ENCODE measurements around the gene PER1. TPM values are rescaled to one million over a fixed set of nuclear protein-coding genes. Genes with fewer than 3 reads are reported as not detected.

The PER1 gene
- total RNA-seq, 2 experiments from 2014 or later = 62.2 to 73.3 TPM

DNA sequence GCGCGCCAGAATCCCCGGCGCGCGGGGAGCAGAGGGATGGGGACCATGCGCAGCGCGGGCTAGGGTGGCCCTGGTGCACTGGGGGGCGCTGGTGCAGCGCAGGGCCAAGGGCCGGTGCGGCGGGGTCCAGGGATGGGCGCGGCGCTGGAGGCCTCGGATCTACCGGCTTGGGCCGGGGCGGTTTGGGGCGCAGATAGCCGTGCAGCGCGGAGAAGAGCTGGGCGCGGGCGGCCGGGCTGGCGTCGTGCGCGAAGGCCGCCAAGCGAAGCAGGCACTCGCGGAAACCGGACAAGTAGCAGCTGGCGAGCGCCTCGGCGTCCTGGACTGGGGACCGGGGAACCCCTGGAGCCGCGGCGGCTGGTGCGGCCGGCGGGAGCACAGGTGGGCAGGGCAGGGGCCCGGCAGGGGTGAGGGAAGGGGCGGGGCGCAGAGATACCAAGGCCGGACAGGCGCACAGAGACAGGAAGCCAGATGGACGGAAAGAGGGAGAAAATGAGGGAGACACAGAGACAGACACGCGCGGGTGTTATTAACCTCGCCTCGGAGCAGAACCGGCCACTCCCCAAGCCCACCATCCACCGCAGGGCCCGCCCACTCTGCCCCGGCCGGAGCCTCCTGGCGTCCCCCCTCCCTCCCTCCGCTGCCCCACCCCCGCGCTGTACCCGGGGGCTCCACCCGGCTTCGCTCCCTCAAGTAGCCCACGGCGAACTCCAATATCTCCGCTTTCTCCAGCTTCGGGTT, 30.4 kb downstream of the PER1 start:
- peak overlapping the region; percentile 84 for H3K4me3 Mint-ChIP-seq
- intact Hi-C loops (cut with micrococcal nuclease) = loop anchor here (1.0 to 5.0 kb wide), 2 partner anchors 178 to 260 kb away; partner anchors contain the start of gene RPL26
- peaks cover 7% of the 10 kb centered on the region for H3K36me3 Mint-ChIP-seq (ENCODE audit: low read depth)
- H3K27ac Mint-ChIP-seq = no peak overlapping the region
- peaks cover 38% of the 10 kb centered on the region for H3K27me3 Mint-ChIP-seq (ENCODE audit: low read depth)
- H3K4me1 Mint-ChIP-seq (ENCODE audit: low read depth) = peaks cover 65% of the 10 kb centered on the region
- no peaks in the 10 kb centered on the region for H3K9me3 Mint-ChIP-seq
- peak; percentile 77 for DNase-seq
- CTCF ChIA-PET = interaction anchor here (0.5 to 3.5 kb wide), 7 partner anchors 10 to 103 kb away, joined by 3 to 29 read pairs (median 4); no protein-coding TSS in a partner anchor

- Mint-ChIP-seq H3K27ac (no peak overlapping the region), H3K4me3 (peak overlapping the region; percentile 84), H3K4me1 (ENCODE audit: low read depth) (peaks cover 62% of the 10 kb centered on the region), H3K9me3 (no peaks in the 10 kb centered on the region), H3K27me3 (ENCODE audit: low read depth) (peaks cover 42% of the 10 kb centered on the region), H3K36me3 (ENCODE audit: low read depth) (peaks cover 7% of the 10 kb centered on the region)
- no peak for DNase-seq
- CTCF ChIA-PET = interaction anchor here (0.9 to 3.5 kb wide), 2 partner anchors 18 to 71 kb away, joined by 3 to 29 read pairs; no protein-coding TSS in a partner anchor
- intact Hi-C loops (cut with micrococcal nuclease) = loop anchor here (1.0 to 5.0 kb wide), 2 partner anchors 179 to 261 kb away; partner anchors contain the start of gene RPL26
Observed at GRCh38 chr17:8121407-8121680, 30.9 kb downstream of the PER1 start.

DNA sequence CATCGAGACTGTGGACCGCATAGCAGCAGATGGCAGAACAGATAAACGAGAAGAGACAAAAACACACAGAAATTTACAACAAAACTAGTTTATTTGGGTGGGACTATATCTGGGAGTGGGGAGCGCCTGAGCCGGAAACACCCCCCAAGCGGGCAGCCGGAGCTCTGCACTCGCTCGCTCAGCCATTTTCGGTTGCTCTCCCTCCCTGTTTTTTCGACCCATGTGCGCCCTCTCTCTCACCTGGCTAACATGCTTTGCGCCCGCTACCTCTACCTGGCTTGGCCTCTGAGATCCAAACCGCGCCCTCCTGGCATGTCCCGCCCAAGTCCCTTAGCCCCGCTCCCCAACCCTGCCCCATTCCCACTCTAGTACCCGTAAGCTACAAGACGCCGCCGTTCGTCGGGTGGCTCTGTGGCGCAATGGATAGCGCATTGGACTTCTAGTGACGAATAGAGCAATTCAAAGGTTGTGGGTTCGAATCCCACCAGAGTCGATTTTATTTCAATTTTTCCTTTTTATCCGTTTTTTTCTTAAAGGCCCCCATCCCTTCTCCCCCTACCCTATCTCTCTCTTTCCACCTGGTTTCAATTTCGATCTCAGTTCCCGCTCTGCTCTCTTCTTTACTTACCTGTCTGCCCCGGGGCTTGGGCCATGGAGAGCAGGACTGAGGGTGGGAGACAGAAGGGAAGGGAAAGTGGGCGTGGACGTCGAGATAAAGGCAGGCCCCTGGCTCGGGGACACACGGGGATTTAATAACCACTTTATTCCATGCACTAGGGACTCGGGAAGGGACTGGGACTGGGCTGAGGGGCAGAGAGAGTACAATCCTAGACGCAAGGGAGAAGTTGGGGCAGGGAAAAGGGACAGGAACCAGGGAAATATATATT, 31.4 kb downstream of the PER1 start:
- Mint-ChIP-seq H3K27me3 (ENCODE audit: low read depth) (peaks cover 45% of the 10 kb centered on the region), H3K27ac (peak overlapping the region; percentile 95), H3K4me1 (ENCODE audit: low read depth) (peaks cover 62% of the 10 kb centered on the region), H3K4me3 (peak overlapping the region; percentile 84), H3K9me3 (no peaks in the 10 kb centered on the region), H3K36me3 (ENCODE audit: low read depth) (peaks cover 7% of the 10 kb centered on the region)
- intact Hi-C loops (cut with micrococcal nuclease) = loop anchor here (1.0 to 5.0 kb wide), 6 partner anchors 19 to 262 kb away; partner anchors contain the start of genes PFAS and RPL26
- CTCF ChIA-PET = interaction anchor here (0.6 to 3.5 kb wide), 15 partner anchors 10 to 434 kb away, joined by 3 to 36 read pairs (median 12); partner anchors contain the start of genes SLC25A35, TP53 and WRAP53
- DNase-seq = peak; percentile 89

DNA sequence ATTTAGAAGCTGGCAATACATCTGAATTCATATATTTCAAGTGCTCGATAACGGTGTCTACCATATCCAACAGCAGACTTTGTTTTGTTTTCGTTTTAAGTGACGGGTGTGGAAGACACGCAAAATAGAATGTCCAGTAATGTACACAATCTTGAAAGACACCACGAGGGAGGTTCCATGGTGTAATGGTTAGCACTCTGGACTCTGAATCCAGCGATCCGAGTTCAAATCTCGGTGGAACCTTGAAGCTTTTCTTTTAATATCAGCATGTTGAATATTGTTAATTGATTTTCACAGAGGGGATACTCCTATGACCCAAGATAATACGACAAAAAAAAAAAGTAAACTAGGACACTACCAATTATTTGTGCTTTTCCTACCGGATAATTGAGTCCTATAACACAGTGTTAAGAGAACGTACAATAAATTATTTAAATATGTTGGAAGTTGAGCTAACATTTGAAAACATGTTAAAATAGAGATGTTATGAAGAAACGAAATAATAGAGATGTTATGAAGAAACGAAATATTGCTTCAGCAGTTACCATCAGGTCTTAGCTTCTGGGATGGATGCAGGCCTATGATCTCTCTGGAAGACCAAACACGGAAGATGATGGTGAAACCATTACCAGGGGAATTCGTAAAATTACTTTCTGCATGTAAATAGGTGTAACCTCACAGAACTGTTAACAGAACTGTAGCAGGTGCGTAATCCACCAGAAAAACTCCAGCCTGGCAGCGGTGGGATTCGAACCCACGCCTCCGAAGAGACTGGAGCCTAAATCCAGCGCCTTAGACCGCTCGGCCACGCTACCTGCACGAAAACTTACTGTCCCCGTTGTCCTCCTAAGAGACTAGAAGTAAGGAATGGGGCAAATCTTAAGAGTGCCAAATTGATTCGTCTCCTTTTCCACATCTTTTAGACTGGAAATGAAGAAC, 32.4 kb downstream of the PER1 start:
- Mint-ChIP-seq H3K27me3 (ENCODE audit: low read depth) (peaks cover 41% of the 10 kb centered on the region), H3K4me1 (ENCODE audit: low read depth) (peaks cover 56% of the 10 kb centered on the region), H3K27ac (peak overlapping the region; percentile 95), H3K9me3 (no peaks in the 10 kb centered on the region), H3K36me3 (ENCODE audit: low read depth) (peaks cover 5% of the 10 kb centered on the region), H3K4me3 (peak overlapping the region; percentile 84)
- peak; percentile 97 for DNase-seq
- intact Hi-C loops (cut with micrococcal nuclease) = loop anchor here (1.0 to 5.0 kb wide), 14 partner anchors 19 to 625 kb away; partner anchors contain the start of genes CCDC42, CNTROB, KDM6B and PFAS
- CTCF ChIA-PET = interaction anchor here (0.6 to 4.8 kb wide), 42 partner anchors 10 to 433 kb away, joined by 3 to 53 read pairs (median 6); partner anchors contain the start of genes PFAS, SLC25A35, TP53 and WRAP53

GRCh38 chr17:8118769-8119580, 33.2 kb downstream of the PER1 start:
- CTCF ChIA-PET = interaction anchor here (0.7 to 4.8 kb wide), 41 partner anchors 9 to 432 kb away, joined by 3 to 53 read pairs (median 6); partner anchors contain the start of genes PFAS, SLC25A35, TP53 and WRAP53
- Mint-ChIP-seq H3K27ac (peak overlapping the region; percentile 95), H3K4me1 (ENCODE audit: low read depth) (peaks cover 48% of the 10 kb centered on the region), H3K9me3 (no peaks in the 10 kb centered on the region), H3K36me3 (ENCODE audit: low read depth) (peaks cover 5% of the 10 kb centered on the region), H3K27me3 (ENCODE audit: low read depth) (peaks cover 36% of the 10 kb centered on the region), H3K4me3 (peak overlapping the region; percentile 84)
- DNase-seq = peak; percentile 91
- intact Hi-C loops (cut with micrococcal nuclease) = loop anchor here (1.0 to 2.0 kb wide), 12 partner anchors 25 to 626 kb away; partner anchors contain the start of genes CCDC42, CNTROB, KDM6B and SLC25A35

GRCh38 chr17:8117980-8118768, 34.0 kb downstream of the PER1 start, which contains the start of gene ALOXE3:
Gene ALOXE3, minus strand, starts transcription at chr17:8118514. Its CDS starts 524 bp downstream, at chr17:8117990.
- Mint-ChIP-seq H3K36me3 (ENCODE audit: low read depth) (peaks cover 5% of the 10 kb centered on the region), H3K27ac (peak within 1 kb of the TSS; percentile 93), H3K4me1 (ENCODE audit: low read depth) (peaks cover 40% of the 10 kb centered on the region), H3K9me3 (no peaks in the 10 kb centered on the region), H3K4me3 (peak within 1 kb of the TSS; percentile 84), H3K27me3 (ENCODE audit: low read depth) (peaks cover 32% of the 10 kb centered on the region)
- DNase-seq = peak; percentile 49
- CTCF ChIA-PET = interaction anchor here (0.5 to 4.8 kb wide), 23 partner anchors 8 to 1022 kb away, joined by 3 to 53 read pairs (median 5); partner anchors contain the start of gene PFAS
- intact Hi-C loops (cut with micrococcal nuclease) = loop anchor here (1.0 to 2.0 kb wide), 9 partner anchors 24 to 627 kb away; partner anchors contain the start of genes CCDC42, KDM6B and SLC25A35

- no peaks in the 10 kb centered on the region for H3K9me3 Mint-ChIP-seq
- H3K27ac Mint-ChIP-seq = peak overlapping the region; percentile 25
- peaks cover 35% of the 10 kb centered on the region for H3K4me1 Mint-ChIP-seq (ENCODE audit: low read depth)
- H3K36me3 Mint-ChIP-seq (ENCODE audit: low read depth) = peaks cover 5% of the 10 kb centered on the region
- intact Hi-C loops (cut with micrococcal nuclease) = no loop called here
- peaks cover 29% of the 10 kb centered on the region for H3K27me3 Mint-ChIP-seq (ENCODE audit: low read depth)
- H3K4me3 Mint-ChIP-seq = peak overlapping the region; percentile 84
- no peak for DNase-seq
- CTCF ChIA-PET = interaction anchor here (0.5 to 4.8 kb wide), 11 partner anchors 10 to 1021 kb away, joined by 3 to 53 read pairs (median 10); no protein-coding TSS in a partner anchor
Observed at GRCh38 chr17:8117367-8117979, 34.7 kb downstream of the PER1 start.

- DNase-seq = no peak
- H3K4me3 Mint-ChIP-seq = no peak overlapping the region
- intact Hi-C loops (cut with micrococcal nuclease) = no loop called here
- peaks cover 33% of the 10 kb centered on the region for H3K4me1 Mint-ChIP-seq (ENCODE audit: low read depth)
- no peak overlapping the region for H3K27ac Mint-ChIP-seq
- CTCF ChIA-PET = interaction anchor here (0.6 to 4.8 kb wide), 8 partner anchors 9 to 100 kb away, joined by 3 to 53 read pairs (median 8); no protein-coding TSS in a partner anchor
- H3K9me3 Mint-ChIP-seq = no peaks in the 10 kb centered on the region
- H3K27me3 Mint-ChIP-seq (ENCODE audit: low read depth) = peaks cover 26% of the 10 kb centered on the region
- peaks cover 5% of the 10 kb centered on the region for H3K36me3 Mint-ChIP-seq (ENCODE audit: low read depth)
Observed at GRCh38 chr17:8116776-8117175, 35.4 kb downstream of the PER1 start.

GRCh38 chr17:8110907-8111306, 41.3 kb downstream of the PER1 start:
- Mint-ChIP-seq H3K9me3 (no peaks in the 10 kb centered on the region), H3K4me1 (ENCODE audit: low read depth) (peaks cover 2% of the 10 kb centered on the region), H3K27ac (no peak overlapping the region), H3K4me3 (no peak overlapping the region), H3K27me3 (ENCODE audit: low read depth) (peaks cover 9% of the 10 kb centered on the region), H3K36me3 (ENCODE audit: low read depth) (no peaks in the 10 kb centered on the region)
- no peak for DNase-seq
- CTCF ChIA-PET = interaction anchor here (0.9 to 7.8 kb wide), 18 partner anchors 9 to 367 kb away, joined by 3 to 93 read pairs (median 7); partner anchors contain the start of genes ALOX12B and HES7
- intact Hi-C loops (cut with micrococcal nuclease) = loop anchor here (1.0 kb wide), 3 partner anchors 17 to 51 kb away; no protein-coding TSS in a partner anchor
